ENCODE results near the gene COL15A1. TPM values are rescaled to one million over a fixed set of nuclear protein-coding genes. Genes with fewer than 3 reads are reported as not detected.

COL15A1 gene
- total RNA-seq, 4 donors from 2014 or later: 8.0 to 15.2 (median 12.8) TPM

DNA sequence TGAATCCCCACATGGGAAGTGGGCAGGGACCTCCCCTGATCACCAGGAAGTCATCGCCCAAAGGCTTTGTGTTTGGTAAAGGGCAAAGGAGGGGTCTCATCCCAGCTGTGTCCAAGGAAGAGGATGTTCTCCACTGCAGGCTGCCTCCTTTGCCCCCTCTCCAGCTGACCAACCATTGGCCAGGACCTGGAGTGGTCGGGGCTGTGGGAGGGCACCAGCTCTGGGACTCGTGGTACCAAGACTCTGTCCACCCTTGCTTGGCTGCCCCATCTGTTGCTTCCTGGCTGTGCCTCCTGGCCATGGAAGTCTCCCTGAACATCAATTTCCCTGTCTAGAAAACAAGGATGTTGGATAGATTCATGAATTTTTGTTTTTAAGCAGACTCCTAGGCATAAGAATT lies 34.1 kb downstream of the COL15A1 start:
- Histone ChIP-seq H3K27ac (peak overlapping the region; percentile 18 to 67 (median 65)), H3K4me1 (peaks cover 6 to 30% of the 10 kb centered on the region in 2 donors), H3K4me3 (replicated peaks in 1 of 3) (no peak overlapping the region), H3K9me3 (no peaks in the 10 kb centered on the region), H3K36me3 (no peaks in the 10 kb centered on the region), H3K27me3 (no peaks in the 10 kb centered on the region)
- 70 to 78% methylated on average over 3 of the region's 3 CpGs for WGBS, 2 donors
- DNase-seq: no peak
- no peak for TF ChIP-seq POLR2A (IDR thresholded peaks at IDR 0.05)
- TF ChIP-seq, protein P1, sequence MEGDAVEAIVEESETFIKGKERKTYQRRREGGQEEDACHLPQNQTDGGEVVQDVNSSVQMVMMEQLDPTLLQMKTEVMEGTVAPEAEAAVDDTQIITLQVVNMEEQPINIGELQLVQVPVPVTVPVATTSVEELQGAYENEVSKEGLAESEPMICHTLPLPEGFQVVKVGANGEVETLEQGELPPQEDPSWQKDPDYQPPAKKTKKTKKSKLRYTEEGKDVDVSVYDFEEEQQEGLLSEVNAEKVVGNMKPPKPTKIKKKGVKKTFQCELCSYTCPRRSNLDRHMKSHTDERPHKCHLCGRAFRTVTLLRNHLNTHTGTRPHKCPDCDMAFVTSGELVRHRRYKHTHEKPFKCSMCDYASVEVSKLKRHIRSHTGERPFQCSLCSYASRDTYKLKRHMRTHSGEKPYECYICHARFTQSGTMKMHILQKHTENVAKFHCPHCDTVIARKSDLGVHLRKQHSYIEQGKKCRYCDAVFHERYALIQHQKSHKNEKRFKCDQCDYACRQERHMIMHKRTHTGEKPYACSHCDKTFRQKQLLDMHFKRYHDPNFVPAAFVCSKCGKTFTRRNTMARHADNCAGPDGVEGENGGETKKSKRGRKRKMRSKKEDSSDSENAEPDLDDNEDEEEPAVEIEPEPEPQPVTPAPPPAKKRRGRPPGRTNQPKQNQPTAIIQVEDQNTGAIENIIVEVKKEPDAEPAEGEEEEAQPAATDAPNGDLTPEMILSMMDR (IDR thresholded peaks at IDR 0.05): no peak
- intact Hi-C loops (cut with DNase I): no loop called here

GRCh38 chr9:98978231-98978681 lies 34.5 kb downstream of the COL15A1 start:
- 22 to 25% methylated on average over 5 of the region's 5 CpGs for WGBS, 2 donors
- TF ChIP-seq, protein P1 (IDR thresholded peaks at IDR 0.05): no peak
- no peak for TF ChIP-seq POLR2A (IDR thresholded peaks at IDR 0.05)
- intact Hi-C loops (cut with DNase I): no loop called here

DNA sequence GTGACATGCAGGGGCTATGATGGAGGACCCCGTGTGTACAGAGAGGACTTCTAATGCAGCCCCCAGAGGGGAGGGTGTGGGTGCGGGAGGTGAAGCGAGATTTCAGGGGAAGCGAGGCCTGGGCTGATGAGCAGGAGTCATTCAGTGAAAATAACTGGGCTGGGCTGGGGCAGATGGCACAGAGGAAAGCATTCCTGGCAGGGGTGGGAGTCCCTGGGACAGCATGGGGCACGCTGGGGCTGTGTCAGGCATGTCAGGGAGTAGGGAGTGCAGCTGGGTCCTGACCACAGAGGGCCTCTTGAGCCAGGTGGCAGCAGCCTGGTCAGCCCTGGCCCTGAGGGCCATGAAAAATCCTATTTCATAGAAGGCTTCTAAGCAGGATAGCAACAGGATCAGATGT lies 36.6 kb downstream of the COL15A1 start:
- H3K9me3 ChIP-seq: no peaks in the 10 kb centered on the region
- 91 to 95% methylated on average over 5 of the region's 5 CpGs for WGBS, 2 donors
- no peak overlapping the region for H3K27ac ChIP-seq
- peaks cover 0 to 14% of the 10 kb centered on the region in 2 donors for H3K4me1 ChIP-seq
- H3K27me3 ChIP-seq: no peaks in the 10 kb centered on the region
- no peak overlapping the region for H3K4me3 ChIP-seq (replicated peaks in 1 of 3)
- H3K36me3 ChIP-seq: no peaks in the 10 kb centered on the region
- DNase-seq: no peak
- TF ChIP-seq, protein P1 (IDR thresholded peaks at IDR 0.05): no peak
- no peak for TF ChIP-seq POLR2A (IDR thresholded peaks at IDR 0.05)
- intact Hi-C loops (cut with DNase I): no loop called here

More at GRCh38 chr9:98978231-98978681, 34.5 kb downstream of the COL15A1 start:
- Histone ChIP-seq H3K9me3 (no peaks in the 10 kb centered on the region), H3K36me3 (no peaks in the 10 kb centered on the region), H3K27me3 (no peaks in the 10 kb centered on the region), H3K4me3 (replicated peaks in 1 of 3) (no peak overlapping the region), H3K27ac (peak overlapping the region; percentile 18 to 67 (median 65)), H3K4me1 (peaks cover 6 to 30% of the 10 kb centered on the region in 2 donors)
- peak; percentile 41 to 60 for DNase-seq

DNA sequence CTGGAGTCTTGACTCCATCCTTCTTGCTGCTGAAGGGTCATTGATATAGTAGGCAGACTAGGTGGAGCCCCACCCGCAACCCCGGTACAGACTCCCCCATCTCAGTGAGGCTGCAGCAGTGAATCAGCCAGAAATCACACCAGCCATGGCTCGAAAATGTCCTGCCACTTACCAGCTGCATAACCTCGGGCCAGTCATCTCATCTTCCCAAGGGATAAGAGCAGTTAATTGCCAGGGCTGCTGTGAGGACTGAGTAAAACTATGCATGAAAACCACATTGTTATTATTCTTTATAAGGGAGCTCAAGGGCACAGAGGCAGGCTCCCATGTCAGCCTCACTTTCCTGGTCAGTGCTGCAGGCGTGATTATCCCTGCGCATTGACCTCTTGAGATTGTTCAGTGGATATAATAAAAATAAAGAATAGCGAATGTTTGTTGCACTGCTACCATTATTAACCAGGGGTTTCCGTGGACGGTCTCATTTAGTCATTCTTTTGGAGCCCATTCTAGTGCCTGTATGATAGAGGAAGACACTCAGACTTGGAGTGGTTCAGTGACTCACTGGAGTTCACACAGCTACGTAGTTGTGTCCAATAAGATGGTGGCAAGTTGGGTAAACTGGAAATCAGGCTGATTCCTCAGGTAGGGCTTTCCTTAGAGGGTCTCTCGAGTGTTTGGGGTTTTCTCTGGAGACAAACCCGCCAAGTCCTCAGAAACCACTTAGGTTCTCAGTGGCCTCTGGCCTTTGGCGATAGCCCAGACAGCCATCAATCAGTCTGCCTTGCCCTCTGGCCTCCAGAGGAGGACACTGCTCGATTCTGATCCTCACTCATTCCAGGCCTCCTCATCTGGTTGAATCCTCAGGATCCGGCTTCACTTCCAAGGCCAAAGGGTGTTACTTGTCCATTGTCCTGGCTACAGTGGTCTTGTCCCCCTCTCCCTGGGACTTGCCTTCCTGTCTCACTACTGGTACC lies 39.9 kb downstream of the COL15A1 start:
- Histone ChIP-seq H3K36me3 (no peaks in the 10 kb centered on the region), H3K27ac (no peak overlapping the region), H3K4me3 (replicated peaks in 1 of 3) (no peak overlapping the region), H3K27me3 (no peaks in the 10 kb centered on the region), H3K9me3 (no peaks in the 10 kb centered on the region), H3K4me1 (peaks cover 0 to 4% of the 10 kb centered on the region in 2 donors)
- intact Hi-C loops (cut with DNase I): no loop called here
- no peak for TF ChIP-seq POLR2A (IDR thresholded peaks at IDR 0.05)
- DNase-seq: no peak
- WGBS, 2 donors: 79 to 84% methylated on average over 15 of the region's 15 CpGs

- Histone ChIP-seq H3K4me3 (replicated peaks in 1 of 3) (no peak overlapping the region), H3K9me3 (no peaks in the 10 kb centered on the region), H3K36me3 (no peaks in the 10 kb centered on the region), H3K27ac (no peak overlapping the region), H3K4me1 (peaks cover 0 to 11% of the 10 kb centered on the region in 2 donors), H3K27me3 (no peaks in the 10 kb centered on the region)
- WGBS, 2 donors: 96 to 98% methylated on average over 21 to 22 of the region's 22 CpGs
- TF ChIP-seq, protein P1 (IDR thresholded peaks at IDR 0.05): no peak
- no peak for TF ChIP-seq POLR2A (IDR thresholded peaks at IDR 0.05)
- intact Hi-C loops (cut with DNase I): no loop called here
- DNase-seq: no peak
Measured at GRCh38 chr9:98985596-98985995, 41.9 kb downstream of the COL15A1 start.
